NCI-H446 (cell line): ENCODE measurements around the gene TRIM14.
"Not testable (repeated sequence)": the region's sequence is repeated elsewhere in the genome, so short reads cannot be mapped to it uniquely, and the experiment has no call there.

Source experiments
- DNase-seq, 2 experiments: peaks; one replicate each; lab custom pipeline; 2025; lab: John Stamatoyannopoulos, UW

The TRIM14 gene

GRCh38 chr9:98105006-98105405 lies 14.0 kb downstream of the TRIM14 start:
- DNase-seq, result no peak

GRCh38 chr9:98104445-98104881 lies 14.6 kb downstream of the TRIM14 start:
- no peak for DNase-seq

GRCh38 chr9:98101868-98102273 lies 17.2 kb downstream of the TRIM14 start:
- no peak for DNase-seq

GRCh38 chr9:98101416-98101815 lies 17.6 kb downstream of the TRIM14 start:
- DNase-seq, result no peak

GRCh38 chr9:98100456-98100855 lies 18.6 kb downstream of the TRIM14 start:
- no peak for DNase-seq

- DNase-seq, result no peak
Observed at GRCh38 chr9:98099898-98100297, 19.1 kb downstream of the TRIM14 start.

- no peak for DNase-seq
Observed at GRCh38 chr9:98099346-98099745, 19.7 kb downstream of the TRIM14 start.

GRCh38 chr9:98097836-98098235 lies 21.2 kb downstream of the TRIM14 start:
- no peak for DNase-seq

- DNase-seq, result no peak
Observed at GRCh38 chr9:98096091-98096490, 22.9 kb downstream of the TRIM14 start.

GRCh38 chr9:98095401-98095800 lies 23.6 kb downstream of the TRIM14 start:
- DNase-seq, result no peak

GRCh38 chr9:98094851-98095250 lies 24.2 kb downstream of the TRIM14 start:
- no peak for DNase-seq

GRCh38 chr9:98094316-98094715 lies 24.7 kb downstream of the TRIM14 start:
- no peak for DNase-seq

GRCh38 chr9:98092613-98092931 lies 26.4 kb downstream of the TRIM14 start:
- DNase-seq, result no peak

GRCh38 chr9:98091735-98092612 lies 27.0 kb downstream of the TRIM14 start:
- DNase-seq, result no peak

GRCh38 chr9:98090674-98091073 lies 28.3 kb downstream of the TRIM14 start:
- DNase-seq, result not testable (repeated sequence)

GRCh38 chr9:98087420-98088354 lies 31.3 kb downstream of the TRIM14 start:
- no peak for DNase-seq

GRCh38 chr9:98086461-98086860 lies 32.6 kb downstream of the TRIM14 start:
- no peak for DNase-seq

- no peak for DNase-seq
Observed at GRCh38 chr9:98085944-98086343, 33.1 kb downstream of the TRIM14 start.

- no peak for DNase-seq
Observed at GRCh38 chr9:98085058-98085457, 34.0 kb downstream of the TRIM14 start.

GRCh38 chr9:98084396-98084795 lies 34.6 kb downstream of the TRIM14 start:
- no peak for DNase-seq

GRCh38 chr9:98083566-98084183 lies 35.3 kb downstream of the TRIM14 start:
- DNase-seq, result no peak

- no peak for DNase-seq
Observed at GRCh38 chr9:98083061-98083501, 35.9 kb downstream of the TRIM14 start.
